Measurements from ENCODE around the gene FCHSD2.

The FCHSD2 gene

GRCh38 chr11:72788241-72788640 is 353.9 kb downstream of the FCHSD2 start:
- DNase-seq (ENCODE audit: low read depth), result no peak
- TF ChIP-seq MYC (IDR thresholded peaks at IDR 0.05; ENCODE audit: low read depth, low read length) (no peak), POLR2A (IDR thresholded peaks at IDR 0.05; ENCODE audit: extremely low read depth, insufficient read length) (no peak), MAX (IDR thresholded peaks at IDR 0.05; ENCODE audit: low read depth, low read length) (no peak), CTCF (IDR thresholded peaks at IDR 0.05; ENCODE audit: low read depth, low read length) (no peak)

GRCh38 chr11:72787216-72788104 is 354.7 kb downstream of the FCHSD2 start:
- H3K4me3 ChIP-seq (ENCODE audit: low read depth, low read length), result no peak overlapping the region
- peak; percentile 29; the same call in 1 of the 2 replicates for TF ChIP-seq MAX (IDR thresholded peaks at IDR 0.05; ENCODE audit: low read depth, low read length)
- no peak for TF ChIP-seq POLR2A (IDR thresholded peaks at IDR 0.05; ENCODE audit: extremely low read depth, insufficient read length)
- TF ChIP-seq CTCF (IDR thresholded peaks at IDR 0.05; ENCODE audit: low read depth, low read length), result peak; percentile 20
- TF ChIP-seq MYC (IDR thresholded peaks at IDR 0.05; ENCODE audit: low read depth, low read length), result no peak
- peak; percentile 78 for DNase-seq (ENCODE audit: low read depth)

More at GRCh38 chr11:72788241-72788640, 353.9 kb downstream of the FCHSD2 start:
- H3K4me3 ChIP-seq (ENCODE audit: low read depth, low read length), result no peak overlapping the region

All from NB4 (cell line).